ENCODE data around the gene RTL9.
"Not testable (repeated sequence)": the region's sequence is repeated elsewhere in the genome, so short reads cannot be mapped to it uniquely, and the experiment has no call there.

The RTL9 gene

GRCh38 chrX:110346681-110347080 is 12.0 kb upstream of the RTL9 start:
- no peak for DNase-seq

GRCh38 chrX:110359273-110359672 is 625 bp downstream of the RTL9 start:
- DNase-seq: no peak

- no peak for DNase-seq
Observed at GRCh38 chrX:110363244-110363643, 4.6 kb downstream of the RTL9 start.

GRCh38 chrX:110373310-110373709 is 14.7 kb downstream of the RTL9 start:
- DNase-seq: no peak

GRCh38 chrX:110374559-110374958 is 15.9 kb downstream of the RTL9 start:
- no peak for DNase-seq

GRCh38 chrX:110381216-110381615 is 22.6 kb downstream of the RTL9 start:
- no peak for DNase-seq

- no peak for DNase-seq
Observed at GRCh38 chrX:110383414-110383813, 24.8 kb downstream of the RTL9 start.

- no peak for DNase-seq
Observed at GRCh38 chrX:110384490-110384889, 25.8 kb downstream of the RTL9 start.

GRCh38 chrX:110389570-110389969 is 30.9 kb downstream of the RTL9 start:
- DNase-seq: no peak

GRCh38 chrX:110391086-110391485 is 32.4 kb downstream of the RTL9 start:
- DNase-seq: no peak

- no peak for DNase-seq
Observed at GRCh38 chrX:110394651-110395050, 36.0 kb downstream of the RTL9 start.

GRCh38 chrX:110395877-110396276 is 37.2 kb downstream of the RTL9 start:
- DNase-seq: no peak

- DNase-seq: no peak
Observed at GRCh38 chrX:110396735-110397134, 38.1 kb downstream of the RTL9 start.

GRCh38 chrX:110397339-110397738 is 38.7 kb downstream of the RTL9 start:
- no peak for DNase-seq

GRCh38 chrX:110397904-110398303 is 39.3 kb downstream of the RTL9 start:
- no peak for DNase-seq

- no peak for DNase-seq
Observed at GRCh38 chrX:110399497-110399896, 40.8 kb downstream of the RTL9 start.

- no peak for DNase-seq
Observed at GRCh38 chrX:110399966-110400365, 41.3 kb downstream of the RTL9 start.

- no peak for DNase-seq
Observed at GRCh38 chrX:110401135-110401534, 42.5 kb downstream of the RTL9 start.

GRCh38 chrX:110402091-110402849 is 43.6 kb downstream of the RTL9 start:
- DNase-seq: no peak

- DNase-seq: no peak
Observed at GRCh38 chrX:110402850-110403221, 44.2 kb downstream of the RTL9 start.

GRCh38 chrX:110403441-110404238 is 45.0 kb downstream of the RTL9 start:
- no peak for DNase-seq

- DNase-seq: no peak
Observed at GRCh38 chrX:110404376-110404775, 45.7 kb downstream of the RTL9 start.

- not testable (repeated sequence) for DNase-seq
Observed at GRCh38 chrX:110406250-110406649, 47.6 kb downstream of the RTL9 start.

- DNase-seq: no peak
Observed at GRCh38 chrX:110406822-110407221, 48.2 kb downstream of the RTL9 start.
